ENCODE data around the gene GNB5.
A peak's percentile ranks its signal among the peaks of the same experiment; 100 is the strongest.
"Not testable (repeated sequence)": the region's sequence is repeated elsewhere in the genome, so short reads cannot be mapped to it uniquely, and the experiment has no call there.

Gene GNB5

DNA sequence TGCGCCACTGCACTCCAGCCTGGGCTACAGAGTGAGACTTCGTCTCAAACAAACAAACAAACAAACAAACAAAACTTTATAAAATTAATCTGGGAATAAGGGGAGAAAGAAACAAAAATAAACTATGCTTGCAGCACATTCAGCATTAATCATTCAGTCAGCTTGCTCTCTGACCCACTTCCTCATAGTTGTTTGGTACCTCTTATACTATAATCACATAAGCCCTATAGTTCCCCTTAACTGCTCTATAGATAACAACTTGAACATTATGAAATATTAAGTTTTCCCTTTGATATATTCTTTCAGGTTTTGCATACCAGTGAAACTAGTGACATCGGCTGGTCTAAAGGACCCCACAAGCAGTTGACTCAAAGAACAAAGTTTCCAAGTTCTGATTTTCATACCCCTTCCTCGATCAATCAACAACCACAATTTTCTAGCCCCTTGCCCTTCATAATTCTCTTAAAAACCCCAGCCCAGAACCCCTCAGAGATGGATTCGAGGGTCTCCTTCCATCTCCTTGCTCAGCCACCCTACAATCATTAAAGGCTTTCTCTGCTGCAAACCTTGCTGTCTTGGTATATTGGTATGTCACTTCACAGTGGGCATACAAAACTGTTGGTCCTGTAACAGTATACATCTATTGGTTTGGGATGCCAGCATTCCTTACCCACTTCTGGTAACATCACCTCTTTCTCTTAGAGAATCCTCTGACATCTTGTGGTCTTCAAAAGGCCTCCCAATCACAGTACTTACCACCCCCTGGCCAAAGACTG lies 105.0 kb downstream of the GNB5 start:
- no peak for DNase-seq

DNA sequence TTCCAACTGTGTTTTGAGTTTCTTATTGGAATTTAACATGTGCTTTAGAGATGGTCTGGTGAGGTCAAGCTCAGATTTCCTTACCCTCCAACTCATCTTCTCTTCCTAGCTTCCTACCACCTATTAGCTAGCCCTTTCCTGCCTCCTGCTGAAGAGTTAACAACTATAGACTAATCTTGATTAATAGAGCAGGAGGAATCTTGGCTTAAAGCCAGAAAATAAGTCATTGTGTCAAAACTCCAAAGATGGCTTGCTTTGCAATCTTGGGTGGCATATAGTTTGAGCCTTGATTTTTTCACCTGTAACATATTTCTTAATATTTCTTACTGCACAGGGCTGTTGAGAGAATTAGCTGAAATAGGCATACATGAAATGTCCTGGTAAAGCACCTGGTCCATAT lies 105.9 kb downstream of the GNB5 start:
- no peak for DNase-seq

DNA sequence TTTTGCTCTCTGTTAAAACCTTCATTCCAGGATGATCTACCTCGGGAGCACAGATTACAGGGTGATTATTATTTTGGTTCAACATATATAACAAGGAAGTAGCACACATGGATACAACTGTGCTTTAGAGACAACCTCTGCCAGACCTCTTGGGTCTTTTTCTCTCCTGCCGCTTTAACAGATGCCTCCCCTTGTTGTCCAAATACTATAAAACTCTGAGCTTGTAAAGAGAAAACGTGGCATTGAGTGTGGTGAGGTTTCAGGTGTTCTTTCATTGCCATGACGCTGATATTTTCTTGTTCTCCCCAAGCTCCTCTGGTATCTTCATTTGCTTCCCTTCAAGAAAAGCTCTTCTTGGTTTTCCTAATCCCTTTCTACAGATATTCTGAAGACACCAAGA lies 107.6 kb downstream of the GNB5 start:
- DNase-seq, result no peak

DNA sequence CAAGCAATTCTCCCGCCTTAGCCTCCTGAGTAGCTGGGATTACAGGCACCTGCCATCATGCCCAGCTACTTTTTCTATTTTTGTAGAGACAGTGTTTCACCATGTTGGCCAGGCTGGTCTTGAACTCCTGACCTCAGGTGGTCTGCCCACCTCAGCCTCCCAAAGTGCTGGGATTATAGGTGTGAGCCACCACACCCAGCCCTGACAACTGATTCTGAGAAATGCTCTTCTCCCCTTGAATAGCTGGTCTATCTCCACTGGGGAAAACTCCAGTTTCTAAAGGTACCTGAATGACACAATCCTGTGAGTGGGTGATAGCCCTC lies 108.2 kb downstream of the GNB5 start:
- DNase-seq, result not testable (repeated sequence)

DNA sequence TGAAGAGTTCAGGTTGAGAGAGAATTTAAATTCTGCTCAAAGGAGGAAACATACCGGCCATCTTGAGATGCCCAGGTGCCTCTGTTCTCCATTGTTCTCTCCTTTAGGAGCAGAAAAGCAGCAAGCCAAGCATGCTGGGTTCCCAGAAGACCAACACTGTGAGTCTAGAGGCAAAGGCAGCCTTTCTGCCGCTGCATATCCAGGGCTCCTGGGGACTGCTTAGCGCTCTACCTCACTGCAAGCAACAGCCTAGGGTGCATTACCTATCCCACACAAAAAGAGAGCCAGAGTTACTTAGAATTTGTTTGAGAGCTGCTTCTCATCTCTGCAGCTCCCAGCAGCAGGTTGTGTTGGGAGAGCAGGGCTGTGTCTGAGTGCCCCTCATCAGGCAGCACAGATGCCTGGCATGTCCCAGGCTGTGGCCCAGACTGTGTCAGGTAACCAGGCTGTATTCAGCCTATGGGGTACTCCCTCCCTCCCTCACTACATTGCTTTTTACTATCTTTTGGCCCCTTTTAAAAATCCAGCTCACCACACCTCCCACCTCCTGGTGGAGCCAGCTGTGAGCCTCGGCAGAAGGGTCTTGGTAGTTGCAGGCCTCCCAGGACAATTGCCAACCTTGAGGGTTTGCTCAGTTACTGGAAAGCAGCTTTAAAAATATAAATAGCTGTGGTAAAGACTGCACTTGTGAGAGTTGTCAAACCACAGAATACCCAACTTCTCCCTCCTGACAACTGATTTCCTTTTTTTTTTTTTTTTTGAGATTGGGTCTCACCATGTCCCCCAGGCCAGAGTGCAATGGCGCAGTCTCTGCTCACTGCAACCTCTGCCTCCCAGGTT lies 108.8 kb downstream of the GNB5 start:
- DNase-seq, result no peak

DNA sequence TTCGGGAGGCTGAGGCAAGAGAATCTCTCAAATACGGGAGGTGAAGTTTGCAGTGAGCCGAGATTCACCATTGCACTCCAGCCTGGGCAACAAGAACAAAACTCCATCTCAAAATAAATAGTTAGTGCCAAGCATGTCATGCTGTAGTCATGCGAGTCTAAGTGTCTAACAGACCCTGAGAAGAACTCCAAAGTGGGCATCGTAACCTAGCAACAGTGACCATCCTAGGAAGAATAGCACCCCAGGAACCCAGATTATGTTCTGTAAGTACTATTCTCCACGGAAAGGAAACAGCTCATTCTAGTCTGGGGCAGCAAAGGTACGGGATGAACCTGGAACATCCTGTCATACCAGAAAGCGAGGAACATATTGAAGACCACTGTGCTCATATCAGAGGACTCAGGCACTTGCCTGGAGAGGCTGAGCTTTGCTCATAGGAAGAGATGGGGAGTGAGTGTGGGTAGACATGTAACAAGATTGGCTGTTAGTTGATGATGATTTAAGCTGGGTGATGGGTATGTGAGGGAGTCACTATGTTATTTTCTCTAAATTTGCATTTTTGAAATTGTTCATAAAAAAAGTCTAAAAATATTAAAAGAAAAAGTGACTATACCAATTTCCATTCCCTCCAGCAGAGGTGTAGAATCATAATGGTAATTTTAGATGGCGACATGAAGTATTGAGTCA lies 110.3 kb downstream of the GNB5 start:
- no peak for DNase-seq

DNA sequence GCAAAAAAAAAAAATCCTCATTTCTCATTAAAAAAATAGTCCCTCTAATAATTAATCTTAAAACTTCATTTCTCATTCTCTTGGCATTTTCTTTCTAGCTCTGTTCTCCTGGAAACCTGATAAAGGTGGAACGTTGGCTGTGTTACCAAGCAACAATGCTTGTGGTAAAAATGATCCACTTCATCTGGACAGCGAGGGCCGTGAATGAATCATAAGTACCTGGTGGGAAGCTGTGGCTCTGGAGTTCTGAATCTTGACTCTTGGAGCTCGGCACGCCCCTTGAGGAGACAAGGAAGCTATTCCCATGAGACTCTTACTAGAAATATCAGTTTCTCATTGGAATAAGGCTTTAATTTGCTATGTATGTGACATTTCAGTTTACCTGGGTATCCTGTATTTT lies 111.2 kb downstream of the GNB5 start:
- DNase-seq, result no peak

DNA sequence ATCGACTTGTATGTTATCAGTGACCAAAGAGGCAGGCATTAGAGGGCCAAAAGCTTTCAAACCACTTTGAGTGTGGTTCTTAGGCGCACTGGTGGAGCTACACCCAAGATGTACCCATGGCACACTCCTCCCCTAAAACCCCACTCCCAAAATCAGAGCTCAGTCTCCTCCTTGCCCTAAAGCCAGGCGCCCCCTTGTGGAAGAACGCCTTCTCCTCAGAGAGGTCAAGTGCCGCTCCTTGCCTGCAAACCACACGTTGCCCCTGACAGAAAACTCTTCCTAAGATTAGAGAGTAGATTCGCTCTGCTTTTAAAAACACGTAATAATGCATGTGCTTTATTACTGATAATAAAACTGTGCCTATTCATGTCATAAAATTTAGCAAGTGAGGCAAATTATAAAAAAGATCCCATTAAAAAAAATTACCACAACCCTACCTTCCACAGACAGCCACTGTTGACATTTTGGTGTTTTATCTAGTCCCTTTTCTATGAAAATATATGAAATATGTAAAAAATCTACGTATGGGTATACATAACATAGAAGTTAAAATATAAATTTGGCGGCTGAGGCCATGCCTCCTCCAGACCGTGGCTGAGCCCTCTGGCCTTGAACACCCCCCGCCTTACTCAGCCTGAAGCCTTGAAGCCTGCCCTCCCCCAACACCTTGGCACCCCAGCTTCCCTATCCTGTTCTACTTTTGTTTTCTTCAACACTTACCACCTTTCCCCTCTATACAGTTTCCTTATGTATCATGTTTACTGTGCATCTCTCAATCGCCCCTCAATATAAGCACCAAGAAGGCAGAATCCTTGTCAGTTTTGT lies 112.1 kb downstream of the GNB5 start:
- peak; percentile 53 to 82 (median 74) for DNase-seq

DNA sequence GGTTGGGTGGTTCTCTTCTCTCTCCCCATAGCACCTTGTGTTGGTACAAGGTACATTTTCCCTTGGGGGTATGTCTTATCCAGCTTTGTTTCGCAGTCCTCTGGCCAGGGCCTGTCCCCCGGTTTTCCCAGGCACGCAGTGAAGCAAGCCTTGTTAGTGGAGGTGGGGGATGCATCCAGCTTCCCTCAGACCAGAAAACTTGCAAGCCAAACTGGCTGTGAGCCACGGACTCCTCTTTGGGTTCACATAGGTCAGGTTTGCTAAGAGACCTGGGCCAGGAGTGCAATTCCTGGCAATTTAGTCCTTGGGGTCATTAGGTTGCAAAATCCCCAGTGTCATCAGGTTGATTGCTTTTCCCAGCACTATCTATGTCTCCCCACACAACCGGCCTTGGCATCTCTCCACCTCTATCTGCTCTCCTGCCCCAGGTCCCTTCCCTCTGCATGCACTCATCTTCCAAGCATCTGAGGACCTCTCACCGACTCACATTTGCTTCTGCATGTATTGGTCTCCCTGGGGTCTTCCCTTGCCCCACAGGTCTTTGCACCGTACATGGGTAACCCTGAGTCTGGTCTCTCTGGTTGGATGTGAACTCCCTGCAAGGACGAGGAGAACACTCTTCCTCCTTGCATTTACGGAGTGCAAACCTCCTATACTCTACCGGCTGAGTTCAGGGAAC lies 112.9 kb downstream of the GNB5 start:
- DNase-seq, result no peak

DNA sequence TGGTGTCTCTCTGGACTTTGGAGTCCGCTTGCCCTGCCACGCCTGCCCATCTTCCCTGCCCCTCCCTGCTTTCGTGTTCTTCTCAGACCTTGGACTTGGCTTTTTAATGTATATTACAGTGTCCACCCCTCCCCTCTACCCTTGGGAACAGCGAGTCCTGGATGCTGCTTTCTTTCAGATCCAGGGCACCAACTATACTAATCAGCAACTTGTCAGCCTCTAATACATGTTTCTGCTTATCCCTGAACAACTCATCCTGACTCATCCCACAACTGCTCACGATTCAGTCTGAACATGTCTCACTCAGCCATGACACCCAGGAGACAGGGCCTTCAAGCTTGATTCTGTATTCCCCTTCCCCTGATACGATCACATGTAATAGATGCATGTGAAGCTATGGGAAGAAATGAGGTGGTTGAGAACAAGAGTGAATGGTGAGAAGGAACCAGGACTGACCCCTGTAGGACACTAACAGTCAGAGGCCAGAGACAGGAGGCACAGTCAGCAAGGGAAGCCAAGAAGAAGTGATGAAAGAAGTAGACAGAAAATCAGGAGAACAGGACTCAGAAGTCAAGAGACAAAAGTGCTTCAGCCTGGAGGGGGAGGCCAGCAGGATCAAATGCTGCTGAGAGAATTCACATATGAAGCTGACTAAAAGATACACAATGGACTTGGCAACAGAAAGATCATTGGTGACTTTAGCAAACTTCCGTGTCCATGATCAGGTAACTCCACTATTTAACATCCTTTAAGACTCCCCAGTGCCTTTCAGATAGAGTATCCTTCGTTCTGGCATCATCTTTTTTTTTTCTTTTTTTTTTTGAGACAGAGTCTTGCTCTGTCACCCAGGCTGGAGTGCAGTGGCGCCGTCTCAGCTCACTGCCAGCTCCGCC lies 114.1 kb downstream of the GNB5 start:
- DNase-seq, result no peak

DNA sequence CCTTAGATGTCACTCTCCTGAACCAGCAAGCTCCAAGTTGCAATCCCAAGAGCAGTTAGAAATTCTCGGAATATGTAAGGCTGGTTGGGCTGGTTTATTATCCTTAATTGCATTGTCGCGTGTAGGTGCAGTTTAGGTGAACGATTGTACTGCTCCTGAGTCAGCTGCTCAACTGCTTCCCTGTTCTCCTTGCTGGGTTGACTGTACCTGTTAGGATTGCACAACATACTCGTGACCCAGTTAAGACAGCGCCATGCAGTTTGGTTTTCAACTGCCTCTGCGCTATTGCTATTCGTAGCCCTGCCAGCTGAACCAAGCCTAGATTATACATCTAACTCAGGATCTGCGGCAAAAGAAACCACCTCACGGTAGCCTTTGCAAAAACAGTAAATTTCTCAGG lies 119.6 kb downstream of the GNB5 start:
- DNase-seq, result no peak

DNA sequence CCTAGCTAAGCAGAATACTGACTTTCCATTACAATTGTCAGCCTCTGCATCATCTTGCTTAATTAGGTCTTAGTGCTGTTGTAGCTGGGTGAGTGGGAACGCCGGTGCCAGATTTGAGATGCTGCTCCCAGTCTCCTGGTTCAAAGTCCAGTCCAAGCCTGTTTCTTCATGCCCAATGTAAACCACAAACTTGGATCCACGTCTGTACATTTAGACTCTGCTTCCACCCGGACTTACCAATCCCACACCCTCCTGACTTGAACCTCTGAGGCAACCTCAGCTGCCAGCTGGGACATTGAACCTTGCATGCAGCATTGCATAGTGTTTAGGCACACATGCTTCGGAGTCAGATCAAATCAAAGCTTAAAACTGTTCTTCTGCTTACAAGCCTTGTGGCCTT lies 121.6 kb downstream of the GNB5 start:
- DNase-seq, result no peak

DNA sequence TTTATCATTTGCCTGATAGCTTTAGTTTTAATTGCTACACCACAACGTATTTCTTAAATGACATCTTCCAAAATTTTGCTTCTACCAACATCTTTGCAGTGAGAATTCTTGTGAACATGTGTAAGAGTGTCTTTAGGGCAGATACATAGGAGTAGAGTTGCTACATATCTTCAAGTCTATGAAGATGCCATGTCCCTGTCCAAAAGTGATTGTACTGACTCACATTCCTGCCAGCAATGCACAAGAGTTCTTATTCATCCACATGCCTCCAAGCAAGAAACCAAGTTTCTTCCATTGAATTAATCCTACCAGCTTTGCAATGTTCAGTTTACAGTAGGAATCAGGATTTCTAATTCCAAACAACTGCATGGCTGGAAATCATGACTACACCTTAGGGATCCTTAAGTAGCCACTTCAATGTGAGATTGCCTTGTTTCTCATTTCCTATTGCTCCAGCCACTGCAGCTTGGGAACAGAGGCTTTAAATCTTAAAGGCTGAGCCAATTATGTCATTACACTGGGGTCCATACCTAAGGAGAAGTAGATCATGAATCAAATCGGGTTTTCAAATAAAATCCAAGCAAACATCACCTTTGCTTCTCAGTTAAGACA lies 123.1 kb downstream of the GNB5 start:
- DNase-seq, result no peak

DNA sequence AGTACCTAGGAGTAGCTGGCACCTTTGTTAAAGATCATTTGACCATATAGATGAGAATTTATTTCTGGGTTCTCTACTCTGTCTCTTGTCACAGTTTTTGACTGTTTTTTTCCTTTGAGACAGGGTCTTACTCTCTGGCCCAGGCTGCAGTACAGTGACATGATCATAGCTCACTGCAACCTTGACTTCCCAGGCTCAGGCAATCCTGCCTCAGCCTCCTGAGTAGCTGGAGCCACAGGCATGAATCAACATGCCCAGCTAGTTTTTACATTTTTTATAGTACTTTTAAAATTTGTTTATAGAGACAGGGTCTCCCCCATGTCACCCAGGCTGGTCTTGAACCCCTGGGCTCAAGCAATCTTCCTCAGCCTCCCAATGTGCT lies 123.7 kb downstream of the GNB5 start:
- no peak for DNase-seq

DNA sequence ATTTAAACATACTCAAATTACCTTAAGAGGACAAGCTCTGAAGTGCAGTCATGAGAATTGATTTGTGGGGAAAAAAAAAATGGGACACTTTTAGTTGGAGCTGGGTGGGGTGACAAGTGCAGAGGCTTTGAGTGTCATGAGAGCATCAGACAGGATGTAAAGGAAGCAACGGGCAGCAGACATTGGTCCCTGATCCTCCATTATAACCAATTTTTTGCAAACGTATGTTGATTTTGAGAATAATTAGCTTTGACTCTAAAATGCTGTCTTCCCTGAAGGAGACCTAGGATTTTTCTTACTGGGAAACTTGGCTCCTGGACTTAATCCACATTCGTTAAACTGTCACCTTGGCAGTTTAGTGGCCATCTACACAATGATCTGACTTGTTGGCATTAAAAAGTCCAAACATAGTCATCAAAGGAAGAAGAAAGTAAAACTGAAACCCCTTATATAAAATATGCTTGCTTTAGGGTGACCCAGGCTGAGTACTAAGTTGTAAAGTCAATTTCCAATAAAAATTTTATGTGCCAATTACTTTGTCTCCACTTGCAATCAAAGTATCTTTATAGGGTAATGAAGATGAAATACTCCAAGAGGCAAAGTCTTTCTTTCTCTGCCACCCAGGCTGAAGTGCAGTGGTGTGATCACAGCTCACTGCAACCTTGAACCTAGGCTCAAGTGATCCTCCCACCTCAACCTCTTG lies 124.2 kb downstream of the GNB5 start:
- DNase-seq, result no peak
